Ovary (tissue), 9 donors: ENCODE data around the gene EID3. TPM values are rescaled to one million over a fixed set of nuclear protein-coding genes. Genes with fewer than 3 reads are reported as not detected.

Experiments
- DNase-seq, 5 donors: peaks; one replicate each; pipeline ENCODE4 v3.0.0-alpha.2; 2019 to 2020
- H3K27ac ChIP-seq, 2 donors: fragments of 200-600 bp; one replicate each; pipeline versions ENCODE4 v1.5.1 to v1.8.0; 2019 to 2022
- H3K27me3 ChIP-seq: fragments of 200-600 bp; one replicate; pipeline ENCODE4 v1.8.0; 2022
- H3K36me3 ChIP-seq: fragments of 200-600 bp; sonication (generic); one replicate; pipeline ENCODE4 v1.5.1; 2019
- H3K4me1 ChIP-seq: one replicate; pipeline ENCODE4 v1.8.1; 2013; ENCODE audit warnings: mild to moderate bottlenecking, moderate library complexity; ENCODE audit not compliant: insufficient read depth
- H3K4me3 ChIP-seq: fragments of 200-600 bp; sonication (generic); one replicate; pipeline ENCODE4 v1.5.1; 2017
- H3K9me3 ChIP-seq, 2 donors: fragments of 200-600 bp in 1 of 2; sonication (generic) in 1 of 2; one replicate each; pipeline versions ENCODE4 v1.5.1 to v1.8.1; 2013 to 2019; ENCODE audit warnings: mild to moderate bottlenecking in 1 of 2, moderate library complexity in 1 of 2
- CTCF ChIP-seq, 3 donors: fragments of 450-650 bp in 2 of 3; fragments of 200-600 bp in 1 of 3; IDR thresholded peaks; one replicate each; pipeline versions ENCODE4 v1.5.1 to v1.8.0; 2016 to 2022; ENCODE audit warnings: antibody characterized with exemption in 3 of 3, mild to moderate bottlenecking in 1 of 3
- EP300 ChIP-seq: sonication (generic); formaldehyde crosslinking; IDR thresholded peaks from one replicate; pipeline ENCODE4 v1.6.1; 2017; ENCODE audit warnings: antibody characterized with exemption
- POLR2A ChIP-seq: fragments of 450-650 bp; IDR thresholded peaks from one replicate; pipeline ENCODE4 v1.6.1; 2017; ENCODE audit warnings: antibody characterized with exemption, mild to moderate bottlenecking, moderate library complexity
- WGBS, 3 donors: extraction: QIAGEN DNeasy Blood & Tissue Kit in 1 of 3; methylation state at CpG; one replicate each; pipeline versions ENCODE4 v1.1.5 to v1.1.7; 2013 to 2017; 5-methylcytosine and 5-hydroxymethylcytosine counted together
- intact Hi-C, 4 donors: fragments of 100-400 bp; cut with DNase I; formaldehyde crosslinking; loops; one replicate each; pipeline versions ENCODE4 v1.11.0 to v1.15.1; 2022 to 2023
- polyA plus RNA-seq, 2 donors: library from polyadenylated mRNA; stranded (reverse); fragments of 200-250 nt in 1 of 2; fragments of 350-450 nt in 1 of 2; fragmentation: Illumina TruSeq in 1 of 2; extraction: RNeasy Lipid Tissue Mini Kit (QIAGEN cat#74804) in 1 of 2; gene quantifications; one replicate each; pipeline ENCODE4 v1.2.3, GENCODE V29; 2013 to 2014
- total RNA-seq, 7 donors: library from RNA; depleted of rRNA in 2 of 7; stranded (reverse); fragments of >200 nt in 2 of 7; fragmentation: NEBNext Ultra II Directional in 3 of 7; extraction: Animal tissue kit (Norgen Biotek cat#: 25700) in 3 of 7; gene quantifications; one replicate each; pipeline versions ENCODE4 v1.1.0 to v1.2.4, GENCODE V29; 2016 to 2023
- donor health status: DM: no; HTN: no; CAD: no; lungs with moderate emphysema.
- donor health status: DM: no; HTN: no; CAD: no.
- donor health status: Bipolar disorder and iron deficiency.
- donor health status: DM: yes; HTN: yes; CAD: no.
- donor health status: DM: no; HTN: no; CAD: no.
- donor health status: DM: yes; HTN: yes; CAD: no.

Gene EID3
- total and polyA plus RNA-seq, 9 donors = 3.0 to 23.4 (median 6.2) TPM

- Histone ChIP-seq H3K9me3 (no peaks in the 10 kb centered on the region), H3K27ac (no peak overlapping the region), H3K36me3 (no peaks in the 10 kb centered on the region), H3K4me3 (no peak overlapping the region), H3K4me1 (peaks cover 1% of the 10 kb centered on the region), H3K27me3 (no peaks in the 10 kb centered on the region)
- DNase-seq = no peak
- 59 to 63% (median 63%) methylated on average over 4 of the region's 4 CpGs for WGBS, 3 donors
- intact Hi-C loops = no loop called here
- TF ChIP-seq POLR2A (no peak), EP300 (no peak), CTCF (IDR thresholded peaks at IDR 0.05) (no peak)
These were observed 22.7 kb upstream of the EID3 start for GRCh38 chr12:104280717-104281458.

GRCh38 chr12:104281636-104282035, 21.9 kb upstream of the EID3 start:
- DNase-seq = no peak
- Histone ChIP-seq H3K27ac (no peak overlapping the region), H3K4me3 (no peak overlapping the region), H3K4me1 (peaks cover 3% of the 10 kb centered on the region), H3K36me3 (no peaks in the 10 kb centered on the region), H3K9me3 (no peaks in the 10 kb centered on the region), H3K27me3 (no peaks in the 10 kb centered on the region)
- TF ChIP-seq EP300 (no peak), CTCF (IDR thresholded peaks at IDR 0.05) (no peak), POLR2A (no peak)
- WGBS, 3 donors = 92 to 98% (median 95%) methylated on average over 5 of the region's 5 CpGs
- intact Hi-C loops = no loop called here

GRCh38 chr12:104282109-104282508, 21.4 kb upstream of the EID3 start:
- H3K36me3 ChIP-seq = no peaks in the 10 kb centered on the region
- H3K4me3 ChIP-seq = no peak overlapping the region
- DNase-seq = no peak
- intact Hi-C loops = no loop called here
- no peak overlapping the region for H3K27ac ChIP-seq
- peaks cover 3% of the 10 kb centered on the region for H3K4me1 ChIP-seq
- no peaks in the 10 kb centered on the region for H3K9me3 ChIP-seq
- no peaks in the 10 kb centered on the region for H3K27me3 ChIP-seq
- TF ChIP-seq EP300 = no peak
- TF ChIP-seq CTCF (IDR thresholded peaks at IDR 0.05) = no peak
- no peak for TF ChIP-seq POLR2A

- TF ChIP-seq EP300 = no peak
- TF ChIP-seq POLR2A = no peak
- TF ChIP-seq CTCF (IDR thresholded peaks at IDR 0.05) = no peak
- H3K4me3 ChIP-seq = peak overlapping the region; percentile 73
- H3K36me3 ChIP-seq = no peaks in the 10 kb centered on the region
- peaks cover 9% of the 10 kb centered on the region for H3K4me1 ChIP-seq
- no peaks in the 10 kb centered on the region for H3K9me3 ChIP-seq
- no peaks in the 10 kb centered on the region for H3K27me3 ChIP-seq
- peak overlapping the region; percentile 16 to 78 for H3K27ac ChIP-seq
- DNase-seq = no peak
- intact Hi-C loops = loop anchor here in 3 of 4 donors (5.0 kb wide), 1 partner anchor 69 kb away; the partner anchor contains the start of gene TXNRD1 (in 3 of the 3)
- whole genome bisulfite sequencing, 3 donors = 30 to 57% (median 52%) methylated on average over 3 of the region's 3 CpGs
These were observed 17.6 kb upstream of the EID3 start for GRCh38 chr12:104285740-104286515.
